Measurements from ENCODE around the gene NEIL3.

DNA sequence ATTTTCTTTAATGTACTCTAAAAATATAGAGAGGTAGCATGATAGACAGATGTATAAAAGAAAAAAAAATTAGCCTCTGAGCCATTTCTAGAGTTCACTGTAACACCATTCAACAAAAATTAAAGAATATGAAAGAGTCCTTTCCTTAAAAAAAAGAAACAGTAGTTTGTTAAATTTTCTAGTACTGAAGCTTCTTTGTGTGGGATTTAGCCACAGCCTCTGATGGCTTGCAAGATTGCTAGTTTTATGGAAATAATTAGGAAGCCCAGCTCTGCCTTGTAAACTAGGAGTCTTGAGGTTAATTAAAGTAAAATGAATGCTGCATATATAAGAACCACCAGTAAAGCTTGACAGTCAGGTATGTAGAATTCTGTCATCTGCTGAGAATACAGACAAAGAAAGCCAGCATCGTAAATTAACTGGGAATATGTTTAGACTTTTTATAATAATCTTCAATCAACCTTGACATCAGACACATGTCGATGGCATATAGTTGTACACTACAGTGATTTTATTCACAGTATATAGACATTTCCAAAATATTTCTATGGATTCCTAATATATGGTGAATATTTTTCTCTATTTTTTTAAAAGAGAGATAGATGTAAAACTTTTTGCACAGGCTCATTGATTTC, 44.8 kb upstream of the NEIL3 start:
- TF ChIP-seq, protein P1, sequence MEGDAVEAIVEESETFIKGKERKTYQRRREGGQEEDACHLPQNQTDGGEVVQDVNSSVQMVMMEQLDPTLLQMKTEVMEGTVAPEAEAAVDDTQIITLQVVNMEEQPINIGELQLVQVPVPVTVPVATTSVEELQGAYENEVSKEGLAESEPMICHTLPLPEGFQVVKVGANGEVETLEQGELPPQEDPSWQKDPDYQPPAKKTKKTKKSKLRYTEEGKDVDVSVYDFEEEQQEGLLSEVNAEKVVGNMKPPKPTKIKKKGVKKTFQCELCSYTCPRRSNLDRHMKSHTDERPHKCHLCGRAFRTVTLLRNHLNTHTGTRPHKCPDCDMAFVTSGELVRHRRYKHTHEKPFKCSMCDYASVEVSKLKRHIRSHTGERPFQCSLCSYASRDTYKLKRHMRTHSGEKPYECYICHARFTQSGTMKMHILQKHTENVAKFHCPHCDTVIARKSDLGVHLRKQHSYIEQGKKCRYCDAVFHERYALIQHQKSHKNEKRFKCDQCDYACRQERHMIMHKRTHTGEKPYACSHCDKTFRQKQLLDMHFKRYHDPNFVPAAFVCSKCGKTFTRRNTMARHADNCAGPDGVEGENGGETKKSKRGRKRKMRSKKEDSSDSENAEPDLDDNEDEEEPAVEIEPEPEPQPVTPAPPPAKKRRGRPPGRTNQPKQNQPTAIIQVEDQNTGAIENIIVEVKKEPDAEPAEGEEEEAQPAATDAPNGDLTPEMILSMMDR (IDR thresholded peaks at IDR 0.05; ENCODE audit: low read length): no peak
- no peak for TF ChIP-seq EZH2 (IDR thresholded peaks at IDR 0.05; ENCODE audit: borderline replicate concordance, low read length)
